HG02623 (cell line): ENCODE data around the gene KLF12.

Experiments used
- ATAC-seq: cut with Tn5 transposase; IDR thresholded peaks from one replicate; pipeline ENCODE4 v1.9.1; 2021; ENCODE audit warnings: moderate library complexity; ENCODE audit not compliant: unreplicated experiment

KLF12 gene

DNA sequence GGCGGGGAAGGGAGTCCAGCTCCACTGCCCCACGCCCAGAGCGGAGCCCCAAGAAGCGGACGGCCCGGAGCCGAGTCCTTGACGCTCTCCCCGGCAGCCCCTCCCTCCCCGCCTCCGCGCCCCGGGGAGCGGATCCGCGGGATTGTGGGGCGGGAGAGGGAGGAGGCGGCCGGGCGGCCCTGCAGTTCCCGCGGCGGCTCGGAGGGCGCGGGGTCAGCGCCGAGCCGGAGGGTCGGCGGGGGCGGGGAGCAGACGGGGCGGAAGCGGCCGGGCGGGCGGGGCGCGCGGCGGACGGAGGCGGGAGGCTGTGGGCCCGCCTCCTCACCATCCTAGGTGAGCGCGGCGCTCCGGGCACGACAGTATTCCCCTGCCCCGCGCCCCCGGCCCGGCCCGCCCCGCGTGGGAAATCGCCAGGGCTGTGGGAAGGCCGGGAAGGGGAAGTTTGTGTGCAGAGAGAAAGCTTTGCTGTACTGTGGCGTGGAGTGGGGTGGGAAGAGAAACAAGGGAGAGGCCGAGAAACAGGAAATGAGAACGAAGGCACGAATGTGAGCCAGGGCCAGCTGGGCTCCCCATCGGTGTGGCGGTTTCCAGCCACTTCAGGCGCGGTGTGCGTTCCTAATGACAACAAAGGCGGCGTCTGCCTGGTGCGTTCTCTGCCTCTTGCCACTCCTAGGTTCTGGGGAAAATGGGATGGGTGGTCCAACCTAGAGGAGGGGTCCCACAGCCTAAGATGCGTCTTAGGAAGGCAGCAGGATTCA is 1.3 kb upstream of the KLF12 start:
- peak; percentile 43 for ATAC-seq

GRCh38 chr13:74134777-74135325 is 647 bp upstream of the KLF12 start:
- ATAC-seq = peak; percentile 20

GRCh38 chr13:74133657-74134201 is 475 bp downstream of the KLF12 start:
- peak; percentile 34 for ATAC-seq

DNA sequence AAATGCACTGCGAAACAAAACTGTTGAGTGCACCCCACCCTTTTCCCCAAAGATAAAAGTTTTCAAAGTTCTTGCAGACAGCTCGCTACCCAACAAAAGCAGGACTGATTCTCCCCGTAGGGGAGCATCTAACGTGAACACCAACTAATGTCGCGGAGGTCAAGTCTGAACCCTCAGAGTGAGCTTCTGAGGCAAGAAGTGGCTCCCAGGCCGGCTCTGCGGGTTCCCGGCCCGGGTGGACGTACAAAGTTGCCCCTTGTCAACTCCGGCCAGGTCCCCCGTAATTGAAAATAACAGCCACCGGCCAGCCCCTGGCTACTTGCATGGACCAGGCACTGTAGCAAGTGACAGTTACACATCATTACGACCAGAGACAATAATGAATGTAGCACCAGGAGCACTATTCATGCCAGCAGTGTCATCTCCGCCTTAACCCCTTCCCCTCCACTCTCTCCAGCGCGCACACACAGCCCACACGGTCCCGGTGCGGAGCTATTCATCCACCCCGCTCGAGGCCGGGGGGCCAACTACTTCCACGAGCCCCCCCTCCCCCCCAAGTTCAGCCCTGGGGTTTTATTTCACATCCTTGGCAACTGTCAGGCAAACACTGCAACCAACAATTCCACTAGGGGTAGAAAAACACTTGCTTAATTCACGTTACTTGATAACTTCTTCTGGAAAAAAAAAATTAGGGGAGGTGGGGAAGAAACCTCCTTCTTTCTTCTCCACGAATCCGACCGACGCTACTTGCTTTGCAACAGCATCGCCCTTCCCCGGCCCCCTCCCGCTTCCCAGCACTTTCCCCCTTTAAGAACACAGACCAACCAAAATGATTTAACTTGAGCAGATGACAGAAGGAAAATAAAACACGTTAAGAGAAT is 1.2 kb downstream of the KLF12 start:
- no peak for ATAC-seq

DNA sequence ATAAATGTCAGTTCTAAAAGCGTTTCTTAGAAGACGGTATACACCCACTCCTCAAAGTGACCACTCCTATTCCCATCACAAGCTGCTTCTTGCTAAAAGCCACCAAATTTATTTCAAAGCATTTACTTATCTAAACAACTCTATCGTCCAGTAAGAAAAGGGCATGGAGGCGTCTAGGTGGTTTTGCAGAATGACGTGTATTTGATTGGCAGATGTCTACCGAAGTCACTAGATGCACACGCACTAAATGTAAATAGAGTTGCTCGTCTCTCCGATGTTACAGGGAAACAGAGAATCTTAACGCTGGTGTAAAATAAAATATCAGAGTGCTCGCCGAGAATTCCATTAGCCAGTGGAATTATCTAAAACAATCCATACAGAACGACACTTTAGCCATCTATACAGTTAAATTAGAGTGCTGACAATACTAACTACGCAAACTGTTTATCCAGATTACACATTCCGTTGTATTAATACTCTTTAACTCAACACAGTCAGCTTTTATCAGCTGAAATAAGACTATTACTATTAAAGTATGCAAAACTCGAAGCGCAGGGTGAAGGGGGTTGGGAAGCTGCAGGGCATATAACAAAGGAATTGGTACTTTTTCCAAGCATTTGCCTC is 1.9 kb downstream of the KLF12 start:
- ATAC-seq = no peak

GRCh38 chr13:74131227-74131626 is 3.0 kb downstream of the KLF12 start:
- ATAC-seq = no peak

DNA sequence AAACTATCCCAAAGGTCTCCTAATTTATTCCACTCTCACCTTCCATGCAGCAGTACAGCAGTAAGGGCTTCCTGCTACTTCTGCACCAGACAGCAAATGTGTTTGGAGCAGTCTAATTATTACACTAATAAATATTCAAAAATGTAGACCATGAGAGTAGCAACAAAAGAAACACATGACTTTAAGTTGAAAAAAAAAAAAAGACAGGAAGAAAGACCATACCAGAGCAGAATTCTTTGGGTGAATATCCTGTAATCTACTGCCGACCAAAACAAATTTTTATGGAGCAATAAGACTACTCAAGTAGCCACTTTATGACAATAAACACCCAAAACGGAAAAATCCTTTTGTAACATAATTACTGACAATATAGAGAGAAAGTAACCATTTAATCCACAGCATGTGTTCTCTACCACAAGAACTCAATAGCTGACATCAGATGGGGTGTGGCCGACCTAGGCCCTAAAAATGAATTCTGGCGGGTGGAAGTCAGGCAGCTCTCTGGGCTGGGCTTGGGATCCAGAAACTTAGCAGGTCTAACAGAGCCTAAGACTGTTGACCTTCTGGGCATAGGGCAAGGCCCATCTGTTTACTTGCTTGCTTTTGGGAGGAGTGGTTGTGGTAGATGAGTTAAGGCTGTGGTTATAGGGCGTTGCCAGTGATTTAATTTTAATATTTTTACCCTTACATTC is 4.6 kb downstream of the KLF12 start:
- ATAC-seq = no peak

GRCh38 chr13:74128156-74128767 is 5.9 kb downstream of the KLF12 start:
- ATAC-seq = no peak

DNA sequence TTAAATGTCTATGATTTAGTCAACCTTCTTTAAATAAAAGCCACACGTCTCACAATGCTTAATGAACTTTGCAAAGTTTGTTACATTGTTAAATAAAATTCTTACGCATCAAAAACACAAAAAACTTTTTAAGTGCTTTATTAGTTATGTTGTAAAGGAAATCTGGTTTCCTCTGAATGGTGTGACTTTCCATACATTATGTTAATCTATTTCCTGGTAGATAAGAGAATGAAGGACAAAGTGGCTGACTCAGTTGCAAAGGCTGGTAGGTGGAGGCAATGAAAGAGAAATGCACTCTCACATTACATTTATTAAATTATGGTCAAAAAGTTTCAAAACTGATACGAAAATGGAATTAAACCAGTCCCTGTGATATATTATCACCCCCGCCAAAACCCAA is 15.9 kb downstream of the KLF12 start:
- ATAC-seq = no peak

DNA sequence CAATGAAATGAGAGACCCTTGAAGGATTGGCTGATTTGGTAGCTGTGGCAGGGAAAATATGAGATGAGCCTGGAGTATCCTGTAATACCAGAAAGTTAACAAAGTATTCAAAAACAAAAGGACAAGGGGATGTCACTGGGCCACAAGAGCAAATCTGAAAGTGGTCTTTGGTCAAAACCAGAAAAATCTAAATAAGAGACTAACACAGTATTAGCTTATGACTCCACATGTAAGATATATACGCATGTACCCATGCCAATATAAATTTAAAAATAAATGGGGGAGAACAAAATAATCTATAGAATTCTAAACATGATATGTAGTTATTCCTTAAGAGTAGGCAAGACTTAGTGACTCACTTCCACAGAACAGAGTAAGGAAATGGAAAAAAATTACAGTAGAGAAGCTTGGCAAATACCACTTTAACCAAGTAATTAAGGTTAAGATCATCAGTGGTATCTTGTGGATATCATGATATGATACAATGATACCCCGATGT is 16.9 kb downstream of the KLF12 start:
- no peak for ATAC-seq

DNA sequence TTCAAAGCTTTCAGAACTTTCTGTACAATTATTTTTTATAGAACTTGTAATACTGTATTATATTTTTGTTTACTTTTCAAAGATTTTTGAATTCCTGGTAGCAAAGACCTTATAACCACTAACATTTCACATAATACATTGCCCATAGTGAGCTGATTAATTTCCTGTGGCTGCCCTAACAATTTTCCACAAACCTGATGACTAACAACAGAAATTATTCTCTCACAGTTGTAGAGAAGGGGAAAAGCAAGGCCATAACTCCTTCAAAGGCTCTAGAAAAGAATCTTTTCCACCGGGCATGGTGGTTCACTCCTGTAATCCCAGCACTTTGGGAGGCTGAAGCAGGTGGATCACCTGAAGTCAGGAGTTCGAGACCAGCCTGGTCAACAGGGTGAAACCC is 19.1 kb downstream of the KLF12 start:
- ATAC-seq = no peak

DNA sequence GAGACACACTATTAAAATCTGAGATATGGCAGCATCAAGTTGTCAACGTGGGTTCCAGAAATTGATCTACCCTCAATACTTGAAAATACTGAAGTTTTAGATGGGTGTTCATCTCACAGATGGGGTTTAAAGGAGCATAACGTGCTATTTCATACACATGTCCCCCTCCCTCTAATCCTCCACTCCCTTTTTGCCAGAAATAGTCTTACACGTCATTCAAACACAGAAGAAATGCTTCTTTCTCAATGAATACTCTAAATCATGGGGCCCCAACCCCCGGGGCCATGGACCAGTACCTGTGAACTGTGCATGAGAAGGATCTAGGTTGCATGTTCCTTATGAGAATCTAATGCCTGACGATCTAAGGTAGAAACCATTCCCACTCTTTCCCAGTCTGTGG is 19.6 kb downstream of the KLF12 start:
- ATAC-seq = no peak

- ATAC-seq = no peak
Observed at GRCh38 chr13:74114202-74114601, 20.0 kb downstream of the KLF12 start.

DNA sequence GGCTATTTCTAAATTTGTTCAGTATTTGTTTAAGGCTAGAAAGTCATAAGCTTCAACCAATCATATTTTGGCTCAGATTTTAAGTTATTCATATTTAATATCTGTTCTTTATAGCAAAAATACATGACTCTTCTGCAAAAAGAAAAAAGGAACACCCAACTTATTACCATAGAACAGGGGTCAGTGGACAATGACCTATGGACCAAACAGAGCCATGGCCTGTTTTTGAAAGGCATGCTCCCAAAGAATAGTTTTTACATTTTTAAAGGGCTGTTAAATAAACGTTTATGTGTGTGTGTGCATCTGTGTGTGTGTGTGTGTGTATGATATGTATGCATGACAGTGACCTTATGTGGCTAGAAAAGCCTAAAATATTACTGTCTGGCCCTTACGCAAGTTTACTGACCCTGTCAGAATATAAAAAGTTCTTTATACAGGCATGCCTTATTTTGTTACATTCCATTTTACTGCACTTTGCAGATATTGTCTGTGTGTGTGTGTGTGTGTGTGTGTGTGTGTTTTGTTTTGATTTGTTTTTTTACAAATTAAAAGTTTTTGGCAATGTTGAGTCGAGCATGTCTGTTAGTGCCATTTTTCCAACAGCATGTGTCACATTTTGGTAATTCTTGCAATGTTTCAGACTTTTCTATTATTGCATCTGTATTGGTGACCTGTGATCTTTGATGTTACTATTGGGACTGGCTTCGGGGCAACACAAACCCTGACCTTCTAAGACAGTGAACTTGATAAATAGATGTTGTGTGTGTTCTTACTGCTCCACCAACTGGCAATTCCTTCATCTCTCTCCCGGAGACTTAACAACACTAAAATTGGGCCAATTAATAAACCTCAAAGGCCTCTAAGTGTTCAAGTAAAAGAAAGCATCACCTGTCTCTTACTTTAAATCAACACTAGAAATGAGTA is 22.0 kb downstream of the KLF12 start:
- ATAC-seq = no peak

GRCh38 chr13:74111399-74111798 is 22.8 kb downstream of the KLF12 start:
- ATAC-seq = no peak

DNA sequence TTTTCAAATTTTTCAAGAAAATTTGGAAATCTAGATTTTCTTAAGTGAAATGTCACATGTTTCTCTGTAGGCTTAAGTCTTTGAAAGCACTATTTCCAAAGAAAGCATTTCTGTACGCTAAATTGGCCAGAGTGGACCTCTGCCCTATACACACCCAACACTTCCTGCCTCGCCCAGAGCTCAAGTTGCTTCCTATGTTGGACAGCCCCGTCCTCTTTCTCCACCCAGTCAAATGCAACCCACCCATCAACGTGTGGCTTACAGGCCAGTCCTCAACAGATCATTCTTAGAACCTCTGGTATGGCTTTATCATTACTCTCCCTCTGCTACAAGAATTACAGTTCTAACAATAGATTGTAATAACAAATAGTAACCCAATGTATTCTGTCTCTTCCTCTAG is 24.2 kb downstream of the KLF12 start:
- no peak for ATAC-seq

- ATAC-seq = no peak
Observed at GRCh38 chr13:74107598-74107997, 26.6 kb downstream of the KLF12 start.

DNA sequence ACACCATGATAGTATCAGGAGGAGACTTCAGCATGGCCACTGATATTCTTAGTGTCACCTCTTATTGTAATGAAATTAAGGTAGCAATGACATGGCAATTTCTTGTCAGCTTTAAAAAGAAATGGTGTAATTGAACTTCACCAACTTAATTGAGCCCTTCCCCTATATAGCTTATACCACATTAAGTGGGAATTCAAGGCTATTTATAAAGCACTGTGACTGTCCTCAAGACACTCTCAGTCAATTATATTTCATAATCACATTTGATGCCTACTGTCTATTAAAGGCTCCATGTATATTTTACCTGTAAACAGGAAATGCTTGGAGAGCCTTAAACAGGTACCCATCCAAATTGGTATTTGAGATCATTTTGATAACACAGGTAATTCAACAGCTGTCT is 28.3 kb downstream of the KLF12 start:
- ATAC-seq = no peak
